K562 treated with DMSO at 1 percent for 4 hours (cell line): ENCODE data around the gene OR51Q1. TPM values are rescaled to one million over a fixed set of nuclear protein-coding genes. Genes with fewer than 3 reads are reported as not detected.

ENCODE experiments used
- total RNA-seq: library from RNA; unstranded; fragments of 300-600 nt; gene quantifications from 2 replicates; pipeline ENCODE4 v1.2.3, GENCODE V29; 2022; ENCODE audit not compliant: insufficient read depth

The OR51Q1 gene, protein sequence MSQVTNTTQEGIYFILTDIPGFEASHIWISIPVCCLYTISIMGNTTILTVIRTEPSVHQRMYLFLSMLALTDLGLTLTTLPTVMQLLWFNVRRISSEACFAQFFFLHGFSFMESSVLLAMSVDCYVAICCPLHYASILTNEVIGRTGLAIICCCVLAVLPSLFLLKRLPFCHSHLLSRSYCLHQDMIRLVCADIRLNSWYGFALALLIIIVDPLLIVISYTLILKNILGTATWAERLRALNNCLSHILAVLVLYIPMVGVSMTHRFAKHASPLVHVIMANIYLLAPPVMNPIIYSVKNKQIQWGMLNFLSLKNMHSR
- not detected in 2 replicates for total RNA-seq

DNA sequence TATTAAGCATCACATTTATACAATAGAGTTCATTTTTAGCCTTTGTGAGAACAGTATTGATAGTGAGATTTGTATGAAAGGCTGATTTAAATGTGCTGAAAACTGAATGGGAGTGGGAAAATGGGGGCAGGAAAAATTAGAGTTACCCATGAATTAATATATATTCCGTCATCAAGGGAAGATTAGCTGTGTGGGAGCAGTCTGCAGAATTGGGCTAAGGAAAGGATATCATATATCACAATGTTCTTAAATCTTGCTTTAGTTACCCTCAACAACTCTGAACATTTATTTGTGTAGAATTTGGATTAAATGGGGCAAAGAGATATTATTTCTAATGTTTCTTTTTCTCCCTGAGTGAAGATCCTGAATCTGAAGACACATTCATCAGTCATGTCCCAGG lies at the start of gene OR51Q1:
Gene OR51Q1 (plus strand): TSS at position 301 of the 400 bp plus-strand sequence. CDS start 90 bp downstream, at position 391.

DNA sequence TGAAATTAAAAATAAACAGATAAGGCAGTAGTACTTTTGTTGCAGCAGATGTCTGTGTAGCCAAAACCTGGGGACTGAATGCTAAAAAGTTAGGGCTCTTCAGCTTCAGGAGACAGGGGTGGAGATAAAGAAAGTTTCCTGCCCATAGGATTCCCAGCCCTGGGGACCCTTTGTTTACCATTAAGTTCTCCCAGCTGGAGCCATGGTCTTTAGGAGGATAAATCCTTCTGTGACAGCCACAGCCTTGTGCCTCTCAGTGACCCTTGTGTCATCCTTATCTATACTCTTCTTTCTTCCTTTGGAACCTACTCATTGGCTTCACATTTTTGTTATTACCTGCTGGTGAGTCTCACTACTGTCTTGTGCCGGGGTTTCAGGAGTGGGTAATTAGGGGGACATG lies 38.3 kb upstream of the OR51Q1 start, which contains the start of gene OR51M1:
Gene OR51M1 (plus strand): TSS at position 237 of the 400 bp plus-strand sequence. CDS start 5,587 bp downstream, outside the sequence.

DNA sequence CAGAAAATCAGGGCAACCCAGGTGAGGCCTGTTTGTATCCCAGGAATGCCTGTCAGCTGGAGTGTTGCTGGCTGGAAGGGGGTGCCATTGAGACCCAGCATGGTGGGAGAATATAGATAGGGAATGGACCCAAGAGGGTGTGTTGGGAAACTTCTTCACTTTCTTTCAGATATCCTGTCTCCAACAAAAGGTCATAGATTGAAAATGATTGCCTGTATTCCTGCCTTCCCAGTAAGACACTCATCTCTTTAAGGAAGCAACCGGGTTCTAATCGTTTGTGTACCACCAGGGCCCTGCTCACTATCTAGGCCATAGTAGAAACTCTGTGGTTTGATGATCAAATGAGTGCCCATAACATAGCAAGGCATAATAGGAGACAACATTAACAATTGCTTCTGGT lies 19.5 kb downstream of the OR51Q1 start, which contains the start of gene OR51I1:
Gene OR51I1 (minus strand): TSS at position 101 of the 400 bp plus-strand sequence. CDS start 0 bp downstream, at position 101.

DNA sequence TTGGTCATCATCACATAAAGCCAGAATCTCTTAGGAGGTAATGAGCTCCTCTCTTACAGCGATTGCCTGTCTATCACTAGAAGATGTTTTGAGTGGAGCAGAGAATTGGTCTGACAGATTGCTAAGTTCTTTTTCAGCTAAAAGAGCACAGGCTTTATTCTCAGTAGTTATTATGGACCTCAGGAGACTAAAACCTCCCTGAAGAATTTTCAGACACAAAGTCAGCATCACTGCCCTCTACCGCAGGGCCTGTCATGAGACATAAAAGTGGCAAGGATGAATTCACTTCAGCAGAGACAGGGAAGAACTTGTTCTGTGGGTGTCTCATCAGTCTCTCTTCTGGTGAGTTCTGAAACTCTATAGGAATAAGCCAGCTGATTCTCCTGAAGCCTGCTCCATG lies 27.1 kb downstream of the OR51Q1 start, which contains the start of gene OR51I2:
Gene OR51I2 (plus strand): TSS at position 301 of the 400 bp plus-strand sequence. CDS start 4,166 bp downstream, outside the sequence.

Other genes starting within 250 kb of the OR51Q1 start
- not detected in 2 replicates for gene OR51V1, start 221.4 kb upstream of the OR51Q1 start, total RNA-seq
- gene HBB, start 195.0 kb upstream of the OR51Q1 start, total RNA-seq = not detected in 2 replicates
- 3.4 TPM in 1 of 2 replicates, not detected in the other for gene HBD, start 187.6 kb upstream of the OR51Q1 start, total RNA-seq
- gene HBG1, start 172.3 kb upstream of the OR51Q1 start, total RNA-seq = 509 and 521 TPM in 2 replicates
- gene HBG2, start 167.3 kb upstream of the OR51Q1 start, total RNA-seq = 2,558 and 2,601 TPM in 2 replicates
- gene HBE1, start 152.2 kb upstream of the OR51Q1 start, total RNA-seq = 1,476 and 1,673 TPM in 2 replicates
- 55.4 and 61.8 TPM in 2 replicates for gene OR51B4, start 120.2 kb upstream of the OR51Q1 start, total RNA-seq
- 1.9 and 4.3 TPM in 2 replicates for gene OR51B2, start 97.8 kb upstream of the OR51Q1 start, total RNA-seq
- gene OR51B5, start 78.6 kb upstream of the OR51Q1 start, total RNA-seq = 61.3 and 61.7 TPM in 2 replicates
- not detected in 2 replicates for gene OR51B6, start 70.6 kb upstream of the OR51Q1 start, total RNA-seq
- not detected in 2 replicates for gene OR51M1, start 38.3 kb upstream of the OR51Q1 start, total RNA-seq
- gene OR51I1, start 19.4 kb downstream of the OR51Q1 start, total RNA-seq = not detected in 2 replicates
- not detected in 2 replicates for gene OR51I2, start 27.2 kb downstream of the OR51Q1 start, total RNA-seq
- gene OR52D1, start 66.6 kb downstream of the OR51Q1 start, total RNA-seq = not detected in 2 replicates
- not detected in 2 replicates for gene UBQLN3, start 87.8 kb downstream of the OR51Q1 start, total RNA-seq
- 0.44 TPM in 1 of 2 replicates, not detected in the other for gene UBQLNL, start 94.6 kb downstream of the OR51Q1 start, total RNA-seq
- gene OR52H1, start 126.4 kb downstream of the OR51Q1 start, total RNA-seq = not detected in 2 replicates
- not detected in 2 replicates for gene OR52B6, start 158.8 kb downstream of the OR51Q1 start, total RNA-seq
- gene TRIM6, start 174.5 kb downstream of the OR51Q1 start, total RNA-seq = 10.9 and 13.0 TPM in 2 replicates
- gene TRIM34, start 202.9 kb downstream of the OR51Q1 start, total RNA-seq = 2.0 and 3.1 TPM in 2 replicates